Inferior parietal cortex (tissue), 1 donor: Measurements from ENCODE around the gene GPR62.
A peak's percentile ranks its signal among the peaks of the same experiment; 100 is the strongest.
"Not testable (repeated sequence)": the region's sequence is repeated elsewhere in the genome, so short reads cannot be mapped to it uniquely, and the experiment has no call there.

Source experiments
- DNase-seq: peaks from one replicate; pipeline ENCODE4 v3.0.0-alpha.2; 2016; ENCODE audit errors: extremely low spot score

The GPR62 gene

GRCh38 chr3:51970606-51971300, 15.6 kb downstream of the GPR62 start:
- DNase-seq = no peak

DNA sequence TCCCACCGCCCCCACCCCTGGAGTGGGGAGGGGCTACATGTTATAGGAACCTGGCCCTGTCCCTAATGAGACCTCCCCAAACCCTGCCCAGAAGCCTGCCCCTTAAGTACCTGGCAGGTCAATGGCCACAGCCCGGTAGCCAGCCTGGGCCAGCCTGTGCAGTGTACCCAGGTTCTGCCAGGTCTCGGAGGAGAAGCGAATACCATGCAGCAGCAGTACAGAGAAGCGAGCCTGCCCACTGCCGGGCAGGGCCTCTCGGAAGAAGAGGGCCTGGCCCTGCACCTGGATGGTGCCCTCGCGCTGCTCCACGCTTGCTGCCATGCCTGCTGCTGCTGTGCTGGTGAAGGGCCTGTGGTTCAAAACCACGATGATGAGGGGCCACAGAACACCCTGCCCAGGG, 16.2 kb downstream of the GPR62 start:
- DNase-seq = no peak

DNA sequence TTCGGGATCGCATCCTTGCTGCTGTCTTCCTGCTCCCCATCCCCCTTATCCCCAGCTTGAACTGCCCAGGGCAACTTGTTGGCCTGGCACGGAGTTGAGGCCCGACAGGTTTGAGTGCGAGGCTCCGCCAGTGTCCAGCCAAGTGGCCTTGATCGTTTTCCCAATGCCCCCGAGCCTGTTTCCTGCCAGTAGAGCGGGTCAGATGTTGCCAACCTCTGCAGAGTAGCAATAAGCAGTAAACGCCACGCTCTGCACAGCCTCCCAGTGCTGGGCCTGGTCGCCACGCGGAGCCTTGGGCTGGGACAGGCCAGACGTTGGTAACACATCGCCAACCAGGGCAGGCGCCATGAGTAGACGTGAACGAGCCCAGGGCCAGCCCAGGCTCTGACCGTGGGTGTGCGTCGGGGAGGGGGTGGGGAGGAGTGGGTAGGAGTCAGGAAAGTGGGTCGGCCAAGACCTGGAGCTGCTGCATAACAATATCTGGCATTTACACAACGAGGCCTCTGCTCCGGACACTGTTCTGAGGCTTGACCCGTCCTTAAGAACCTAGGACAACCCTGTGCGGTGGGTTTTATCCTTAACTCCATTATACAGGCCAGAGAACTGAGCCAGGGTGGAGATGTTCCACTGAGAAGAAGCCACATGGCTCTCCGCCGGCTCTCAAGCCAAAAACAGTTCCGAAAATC, 19.2 kb downstream of the GPR62 start:
- no peak for DNase-seq

GRCh38 chr3:51974963-51975851, 20.0 kb downstream of the GPR62 start, which contains the start of gene ABHD14A:
TSS of gene ABHD14A (plus strand) at chr3:51975064. CDS start at chr3:51975136, 72 bp downstream.
- DNase-seq = peak; percentile 74

- DNase-seq = peak; percentile 82
These were observed 20.8 kb downstream of the GPR62 start for GRCh38 chr3:51975852-51976549.

GRCh38 chr3:51977446-51978142, 22.4 kb downstream of the GPR62 start:
- no peak for DNase-seq

- DNase-seq = no peak
These were observed 22.9 kb downstream of the GPR62 start for GRCh38 chr3:51978143-51978502.

DNA sequence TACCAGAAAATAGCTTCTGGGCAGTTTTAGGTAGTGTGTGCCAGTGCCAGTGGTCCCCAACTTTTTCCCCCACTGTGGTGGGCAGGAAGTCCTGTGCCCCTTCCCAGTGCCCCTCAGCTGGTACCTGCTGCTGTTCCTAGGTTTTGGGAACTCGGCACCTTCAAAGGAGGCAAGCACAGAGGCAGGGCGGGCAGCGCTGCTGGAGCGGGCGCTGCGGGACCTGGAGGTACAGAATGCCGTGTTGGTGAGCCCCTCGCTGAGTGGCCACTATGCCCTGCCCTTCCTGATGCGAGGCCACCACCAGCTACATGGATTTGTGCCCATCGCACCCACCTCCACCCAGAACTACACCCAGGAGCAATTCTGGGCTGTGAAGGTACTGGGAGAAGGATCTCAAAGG, 25.1 kb downstream of the GPR62 start:
- DNase-seq = no peak

- no peak for DNase-seq
These were observed 27.2 kb downstream of the GPR62 start for GRCh38 chr3:51982352-51982837.

- peak; percentile 70 for DNase-seq
These were observed 27.8 kb downstream of the GPR62 start, which contains the start of gene ACY1 for GRCh38 chr3:51982838-51983577. TSS of gene ACY1 (plus strand) at chr3:51983535. CDS start at chr3:51984065, 530 bp downstream.

GRCh38 chr3:51983578-51984268, 28.5 kb downstream of the GPR62 start:
- no peak for DNase-seq

GRCh38 chr3:51984269-51984647, 29.1 kb downstream of the GPR62 start:
- DNase-seq = no peak

GRCh38 chr3:51985063-51985462, 29.9 kb downstream of the GPR62 start:
- no peak for DNase-seq

DNA sequence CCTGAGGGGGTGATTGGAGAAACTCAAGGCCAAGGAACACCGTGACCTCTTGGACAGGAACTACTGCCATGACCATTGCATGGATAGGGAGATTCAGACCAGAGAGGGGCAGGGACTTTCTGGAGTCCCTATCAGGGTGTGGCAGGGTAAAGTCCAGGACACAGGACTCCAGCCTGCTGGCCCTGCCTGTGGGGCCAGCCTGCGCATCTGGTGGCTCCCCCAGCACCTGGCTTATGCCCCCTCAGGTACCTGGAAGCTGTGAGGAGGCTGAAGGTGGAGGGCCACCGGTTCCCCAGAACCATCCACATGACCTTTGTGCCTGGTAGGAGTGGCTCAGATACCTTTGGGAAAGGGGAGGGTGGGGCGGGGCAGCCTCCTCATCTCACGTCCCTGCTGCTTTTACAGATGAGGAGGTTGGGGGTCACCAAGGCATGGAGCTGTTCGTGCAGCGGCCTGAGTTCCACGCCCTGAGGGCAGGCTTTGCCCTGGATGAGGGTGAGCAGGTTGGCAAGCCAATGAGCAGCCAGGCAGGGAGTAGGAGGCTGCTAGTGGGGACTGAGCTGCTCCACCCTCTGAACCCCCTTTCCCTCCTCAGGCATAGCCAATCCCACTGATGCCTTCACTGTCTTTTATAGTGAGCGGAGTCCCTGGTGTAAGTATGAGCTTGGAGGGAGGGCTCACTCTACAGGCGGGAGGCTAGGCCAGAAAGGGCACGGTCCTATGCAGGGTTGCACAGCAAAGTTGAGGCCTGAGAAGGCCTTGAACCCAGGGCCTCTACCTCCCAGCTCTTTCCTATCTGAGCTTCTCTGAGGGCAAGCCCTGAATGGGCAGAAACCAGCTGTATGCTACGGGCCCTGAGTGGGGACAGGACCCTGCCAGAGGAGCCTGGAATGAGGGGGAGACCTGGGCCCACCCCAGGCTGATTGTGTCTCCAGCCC, 31.1 kb downstream of the GPR62 start:
- no peak for DNase-seq

GRCh38 chr3:51987568-51987967, 32.4 kb downstream of the GPR62 start:
- no peak for DNase-seq

- no peak for DNase-seq
These were observed 33.3 kb downstream of the GPR62 start for GRCh38 chr3:51988286-51989146.

DNA sequence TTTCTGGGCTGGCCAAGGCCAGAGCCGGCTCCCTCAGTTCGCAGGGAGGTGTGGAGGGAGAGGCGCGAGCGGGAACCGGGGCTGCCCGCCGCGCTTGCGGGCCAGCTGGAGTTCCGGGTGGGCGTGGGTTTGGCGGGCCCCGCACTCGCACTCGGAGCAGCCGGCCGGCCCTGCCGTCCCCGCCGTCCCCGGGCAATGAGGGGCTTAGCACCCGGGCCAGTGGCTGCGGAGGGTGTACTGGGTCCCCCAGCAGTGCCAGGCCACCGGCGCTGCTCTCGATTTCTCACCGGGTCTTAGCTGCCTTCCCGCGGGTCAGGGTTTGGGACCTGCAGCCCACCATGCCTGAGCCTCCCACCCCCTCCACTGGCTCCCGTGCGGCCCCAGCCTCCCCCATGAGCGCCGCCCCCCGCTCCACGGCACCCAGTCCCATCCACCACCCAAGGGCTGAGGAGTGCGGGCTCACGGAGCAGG, 35.4 kb downstream of the GPR62 start:
- DNase-seq = not testable (repeated sequence)
